ENCODE measurements around the gene VAV2.

The VAV2 gene

DNA sequence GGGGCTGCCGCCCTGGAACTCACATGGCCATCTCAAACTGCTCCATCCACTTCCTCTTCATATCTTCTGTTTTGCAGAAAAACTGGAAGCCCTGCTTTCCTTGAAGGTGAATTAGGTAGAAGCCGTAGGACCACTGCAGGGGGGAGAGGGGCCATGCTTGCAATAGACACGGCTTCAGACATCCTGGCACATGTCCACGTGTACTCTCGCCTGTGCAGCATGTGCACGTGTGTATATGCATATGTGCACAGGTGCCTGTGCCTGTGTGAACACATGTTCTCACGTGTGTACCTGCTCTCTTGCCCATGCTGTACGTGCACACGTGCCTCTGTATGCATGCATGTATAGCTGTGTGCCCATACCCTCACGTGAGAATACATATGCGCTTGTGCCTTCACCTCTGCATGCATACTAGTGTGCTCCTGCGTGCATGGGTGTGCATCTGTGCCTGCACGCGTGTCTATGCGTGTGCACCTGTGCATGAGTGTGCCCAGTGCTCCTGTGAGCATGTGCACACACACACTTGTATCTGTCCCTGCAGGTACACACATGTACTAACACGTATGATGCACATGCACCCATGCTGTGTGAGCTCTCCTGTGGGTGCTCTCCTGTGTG is 206.3 kb downstream of the VAV2 start:
- no peak overlapping the region for H3K27ac ChIP-seq
- TF ChIP-seq CTCF (conservative IDR thresholded peaks at IDR 0.05) = no peak

- H3K27ac ChIP-seq = peak overlapping the region; percentile 5; the same call in 1 of the 2 replicates
- TF ChIP-seq CTCF (conservative IDR thresholded peaks at IDR 0.05) = no peak
These were observed 207.2 kb downstream of the VAV2 start for GRCh38 chr9:133784731-133785561.

- no peak for TF ChIP-seq CTCF (conservative IDR thresholded peaks at IDR 0.05)
- peak overlapping the region; percentile 69 for H3K27ac ChIP-seq
These were observed 208.8 kb downstream of the VAV2 start for GRCh38 chr9:133783331-133783731.

GRCh38 chr9:133782157-133783130 is 209.7 kb downstream of the VAV2 start:
- peak overlapping the region; percentile 69 for H3K27ac ChIP-seq
- peak; percentile 98 for TF ChIP-seq CTCF (conservative IDR thresholded peaks at IDR 0.05)

GRCh38 chr9:133781828-133782135 is 210.3 kb downstream of the VAV2 start:
- H3K27ac ChIP-seq = peak overlapping the region; percentile 69; the same call in 1 of the 2 replicates
- no peak for TF ChIP-seq CTCF (conservative IDR thresholded peaks at IDR 0.05)

DNA sequence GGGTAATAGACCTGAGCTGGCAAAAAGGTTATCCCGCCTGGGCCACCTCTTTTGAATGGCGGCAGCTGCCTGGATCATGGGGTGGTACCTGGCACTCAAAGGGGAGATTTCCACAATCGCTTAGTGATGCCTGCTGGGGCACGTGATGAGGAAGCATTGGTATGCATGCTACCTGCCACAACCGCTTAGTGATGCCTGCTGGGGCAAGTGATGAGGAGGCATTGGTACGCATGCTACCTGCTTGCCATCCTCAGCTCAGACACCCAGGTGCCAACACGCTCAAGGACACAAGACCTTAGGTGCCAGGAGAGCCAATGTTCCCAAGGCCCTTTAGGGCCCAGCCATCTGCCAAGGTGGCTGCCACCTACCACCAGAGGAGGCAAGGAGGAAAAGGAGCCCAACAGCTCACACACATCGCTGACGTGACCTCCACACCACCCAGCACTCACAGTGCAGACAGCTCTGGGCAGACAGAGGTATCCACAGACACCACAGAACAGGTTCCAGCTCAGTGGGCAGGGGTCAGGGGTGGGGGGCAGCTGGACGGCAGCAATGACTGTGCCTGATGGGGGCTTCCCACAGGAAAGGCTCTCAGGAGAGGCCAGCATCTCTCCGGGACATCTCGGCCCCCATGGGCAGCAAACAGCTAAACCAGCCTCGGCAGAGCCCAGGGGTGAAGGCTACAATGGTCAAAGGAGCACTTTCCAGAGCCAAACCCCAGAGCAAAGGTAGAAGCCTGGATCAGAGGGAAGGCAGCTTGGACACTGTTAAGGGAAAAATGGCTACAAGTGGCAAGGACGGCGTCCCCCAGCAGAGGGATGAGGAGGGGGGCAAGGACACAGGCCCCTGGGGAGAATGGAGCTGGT is 210.9 kb downstream of the VAV2 start:
- TF ChIP-seq CTCF (conservative IDR thresholded peaks at IDR 0.05) = no peak
- no peak overlapping the region for H3K27ac ChIP-seq

Measured in VCaP (cell line).